GM21515 (cell line): ENCODE data around the gene SKAP1.
"Not testable (repeated sequence)": the region's sequence is repeated elsewhere in the genome, so short reads cannot be mapped to it uniquely, and the experiment has no call there.

ENCODE experiments used
- ATAC-seq: cut with Tn5 transposase; IDR thresholded peaks from one replicate; pipeline ENCODE4 v1.9.1; 2021; ENCODE audit not compliant: unreplicated experiment

SKAP1 gene

DNA sequence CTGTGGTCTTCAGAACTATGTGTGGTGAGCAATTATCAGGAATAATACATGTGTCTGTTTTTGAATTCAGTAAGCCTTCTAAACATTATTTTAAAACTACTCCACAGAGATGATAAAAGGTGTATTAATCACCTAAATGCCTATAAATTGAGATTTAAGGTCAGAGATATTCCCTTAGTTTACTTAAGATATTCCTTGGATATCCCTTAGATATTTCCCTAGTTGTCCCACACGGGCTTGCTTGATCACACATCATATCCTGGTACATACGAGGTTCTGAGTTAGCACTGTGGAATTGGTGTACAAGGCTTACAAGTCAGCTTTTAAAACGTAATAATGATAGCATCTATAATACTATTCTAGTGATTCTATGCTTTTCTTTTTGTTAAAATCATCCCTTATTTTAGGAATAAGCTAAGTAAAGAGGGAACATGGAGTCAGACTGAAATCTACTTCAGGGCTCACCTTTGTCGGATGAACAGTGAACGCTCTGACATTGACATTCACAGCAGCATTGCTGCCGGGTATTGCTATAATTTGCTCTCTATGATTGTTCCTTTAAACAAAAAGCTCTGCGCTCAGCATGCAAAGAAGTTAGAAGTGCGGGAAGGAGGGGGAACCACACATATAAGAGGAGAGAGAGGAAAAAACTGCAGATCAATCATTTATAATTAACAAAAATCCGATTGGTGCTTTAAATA is 136.5 kb downstream of the SKAP1 start:
- no peak for ATAC-seq

DNA sequence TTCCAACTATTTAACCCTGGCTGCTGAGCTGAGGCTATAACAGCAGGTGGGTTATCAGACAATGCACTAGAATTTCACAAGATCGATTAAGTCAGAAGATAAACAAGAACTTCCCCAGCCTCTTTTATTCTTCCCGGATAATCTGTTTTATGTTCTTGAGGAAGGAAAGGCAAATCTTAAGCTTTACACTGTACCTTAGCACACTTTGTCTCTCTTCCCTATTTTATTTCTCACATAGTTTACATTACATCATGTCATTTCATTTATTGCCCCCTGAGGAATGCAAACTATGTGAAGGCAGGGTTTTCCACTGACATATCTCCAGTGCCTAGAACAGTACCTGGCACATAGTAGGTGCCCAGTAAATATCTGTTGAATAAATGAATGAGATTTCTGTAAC is 139.6 kb downstream of the SKAP1 start:
- ATAC-seq, result no peak

DNA sequence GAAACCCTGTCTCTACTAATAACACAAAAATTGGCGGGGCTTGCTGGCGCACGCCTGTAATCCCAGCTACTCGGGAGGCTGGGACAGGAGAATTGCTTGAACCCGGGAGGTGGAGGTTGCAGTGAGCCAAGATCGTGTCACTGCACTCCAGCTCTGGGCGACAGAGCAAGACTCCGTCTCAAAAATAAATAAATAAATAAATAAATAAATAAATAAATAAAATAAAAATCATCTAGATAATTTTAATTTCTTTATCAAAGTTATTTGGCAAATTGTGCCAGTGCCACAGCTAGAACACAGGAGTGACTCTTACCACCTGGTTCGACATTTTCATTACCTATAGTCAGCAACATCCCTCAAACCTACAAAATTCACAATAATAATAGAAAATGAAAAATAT is 143.1 kb downstream of the SKAP1 start:
- ATAC-seq, result not testable (repeated sequence)

DNA sequence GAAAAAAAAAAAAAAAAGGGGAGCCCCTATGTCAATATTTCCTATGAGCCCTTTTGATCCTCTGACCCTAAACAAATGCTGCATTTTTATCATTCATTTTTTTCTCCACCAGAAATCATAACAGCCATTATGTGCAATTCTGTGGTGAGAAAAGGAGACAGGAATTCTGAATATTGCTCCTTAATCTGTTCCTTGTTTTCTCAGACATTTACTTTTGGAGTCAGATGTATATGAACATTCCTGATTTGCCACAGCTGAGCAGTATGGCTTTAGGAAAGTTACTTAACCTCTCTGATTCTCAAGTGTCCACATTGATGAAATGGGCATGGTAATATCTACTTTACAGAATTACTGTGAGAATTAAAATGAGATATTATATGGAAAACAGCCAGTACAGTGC is 144.4 kb downstream of the SKAP1 start:
- ATAC-seq, result no peak

DNA sequence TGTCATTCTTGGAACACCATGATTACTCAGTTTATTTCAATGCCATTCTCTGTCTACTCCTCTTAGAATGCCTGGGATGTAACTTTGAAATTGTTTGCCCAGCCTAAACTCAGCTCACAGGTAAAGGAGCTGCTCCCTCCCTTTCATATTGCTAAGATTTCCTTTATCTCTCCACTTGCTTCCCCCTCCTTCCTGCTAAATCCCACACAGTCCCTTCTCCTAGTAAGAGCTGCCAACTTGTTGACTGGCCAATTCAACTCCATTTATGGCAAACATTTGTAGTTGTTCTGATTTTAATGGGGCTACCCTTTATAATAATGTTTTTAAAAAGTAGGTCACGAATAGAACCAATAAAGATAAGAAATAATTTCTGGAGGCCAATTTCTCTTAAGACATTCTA is 146.1 kb downstream of the SKAP1 start:
- ATAC-seq, result no peak

DNA sequence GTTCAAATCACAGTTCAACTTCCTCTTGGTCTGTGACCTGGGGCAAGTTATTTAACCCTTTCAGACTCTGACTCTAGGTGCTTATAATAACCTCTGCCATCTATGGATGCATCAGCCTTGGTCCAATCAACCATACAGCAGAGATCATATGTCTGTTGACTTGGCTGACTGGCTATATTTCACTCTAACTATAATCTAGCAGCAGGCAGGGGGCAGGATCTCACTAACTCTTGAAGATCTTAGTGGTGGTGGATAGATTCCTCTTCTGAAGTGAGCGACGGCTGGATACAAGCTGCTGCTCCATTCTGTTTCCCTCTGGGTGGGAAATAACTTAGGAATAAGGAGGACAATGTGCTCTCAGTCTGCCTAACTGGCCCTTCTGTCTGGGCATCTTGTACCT is 146.6 kb downstream of the SKAP1 start:
- no peak for ATAC-seq

DNA sequence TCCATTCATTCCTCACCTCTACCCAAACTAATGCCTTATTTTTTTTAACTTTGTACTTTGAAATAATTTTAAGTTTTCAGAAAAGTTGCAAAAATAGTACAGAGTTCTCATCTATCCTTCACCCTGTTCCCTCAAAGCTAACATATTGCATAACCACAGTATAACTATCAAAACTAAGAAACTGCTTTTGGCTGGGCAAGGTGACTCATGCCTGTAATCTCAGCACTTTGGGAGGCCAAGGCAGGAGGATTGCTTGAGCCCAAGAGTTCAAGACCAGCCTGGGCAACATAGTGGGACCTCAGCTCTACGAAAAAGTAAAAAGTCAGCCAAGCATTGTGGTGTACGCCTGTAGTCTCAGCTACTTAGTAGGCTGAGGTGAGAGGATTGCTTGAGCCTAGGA is 147.7 kb downstream of the SKAP1 start:
- no peak for ATAC-seq

DNA sequence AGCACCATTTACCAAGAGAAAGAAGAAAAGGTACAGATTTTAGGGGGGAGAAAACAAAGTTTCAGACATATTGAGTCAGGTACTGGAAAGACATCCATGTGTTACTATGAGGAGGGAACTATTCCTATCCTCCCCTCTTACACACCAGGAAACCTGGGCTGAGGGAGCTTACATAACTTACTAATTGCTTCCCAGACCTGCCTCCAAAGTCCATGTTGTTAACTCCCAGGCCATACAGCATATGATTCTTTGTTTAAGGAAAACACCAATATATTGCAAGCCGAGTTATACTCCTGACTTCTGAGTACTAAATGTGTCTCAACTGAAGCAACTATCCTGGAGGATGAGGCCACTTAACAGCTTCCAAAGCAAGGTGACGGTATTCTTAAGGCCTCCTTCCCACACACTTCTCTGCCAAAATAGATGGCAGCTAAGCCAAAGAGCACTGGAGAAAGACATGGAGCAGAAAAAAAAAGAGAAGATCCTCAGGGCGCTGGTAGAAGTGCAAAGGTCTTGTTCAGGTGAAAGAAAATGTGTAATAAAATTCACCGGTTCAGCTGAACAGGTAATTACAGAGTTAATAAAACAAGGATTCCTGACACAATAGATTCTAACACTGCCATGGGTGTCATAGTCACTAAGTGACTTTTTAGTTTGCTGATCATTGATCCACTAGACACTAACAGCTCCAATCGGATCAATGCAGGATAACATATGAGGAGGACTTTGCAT is 151.1 kb downstream of the SKAP1 start:
- no peak for ATAC-seq

DNA sequence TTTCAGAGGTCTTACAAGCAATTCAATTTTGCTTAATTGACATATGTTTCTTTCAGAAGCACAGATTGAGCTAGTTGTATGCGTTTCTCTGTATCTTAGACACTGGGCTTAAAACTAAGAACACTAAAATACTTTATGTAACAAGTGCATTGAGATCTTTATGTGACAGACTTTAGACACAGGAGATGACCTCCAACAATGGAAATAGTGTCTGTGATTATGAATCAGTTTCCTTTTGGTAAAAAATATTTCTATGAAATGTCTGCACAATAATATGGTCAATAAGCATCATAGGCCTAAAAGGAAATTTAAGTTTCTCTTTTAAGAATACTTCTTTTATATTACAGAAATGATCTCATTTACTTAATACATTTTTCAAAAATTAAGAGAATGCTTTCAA is 153.2 kb downstream of the SKAP1 start:
- ATAC-seq, result no peak

DNA sequence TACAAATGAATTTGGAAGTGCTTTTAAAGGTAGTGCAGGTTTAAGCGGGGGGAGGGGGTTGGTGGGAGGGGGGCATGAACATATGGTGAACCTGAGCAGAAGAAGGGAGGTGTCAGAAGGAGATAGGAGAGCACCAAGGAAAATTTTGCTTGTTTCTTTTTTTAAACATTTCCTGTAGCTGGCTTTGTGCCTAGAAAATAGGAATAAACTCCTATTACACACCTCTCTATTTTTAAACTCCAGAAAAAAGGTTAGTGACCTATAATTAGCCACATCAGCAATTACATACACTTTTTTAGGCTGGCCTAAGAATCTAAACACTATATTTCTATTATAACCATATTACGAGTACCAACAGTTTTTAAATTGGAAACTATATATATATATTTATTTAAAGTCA is 159.1 kb downstream of the SKAP1 start:
- no peak for ATAC-seq

DNA sequence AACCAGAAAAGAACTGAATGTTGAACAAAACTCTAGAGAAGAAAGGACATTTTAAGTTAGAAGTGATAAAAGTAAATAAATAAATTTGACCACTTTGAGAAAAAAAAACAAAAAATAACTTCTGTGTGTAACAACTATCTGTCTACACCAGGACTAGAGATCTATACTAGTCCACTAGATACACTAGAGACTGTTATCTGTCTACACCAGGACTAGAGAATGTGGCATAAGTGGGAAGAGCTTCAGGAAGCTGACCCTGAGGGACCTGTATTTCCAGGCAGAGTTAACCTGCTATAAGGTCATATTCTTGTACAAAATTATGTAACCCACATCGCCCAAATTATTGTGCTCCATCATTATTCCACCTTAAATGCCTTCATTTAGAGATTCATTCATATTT is 160.8 kb downstream of the SKAP1 start:
- no peak for ATAC-seq

DNA sequence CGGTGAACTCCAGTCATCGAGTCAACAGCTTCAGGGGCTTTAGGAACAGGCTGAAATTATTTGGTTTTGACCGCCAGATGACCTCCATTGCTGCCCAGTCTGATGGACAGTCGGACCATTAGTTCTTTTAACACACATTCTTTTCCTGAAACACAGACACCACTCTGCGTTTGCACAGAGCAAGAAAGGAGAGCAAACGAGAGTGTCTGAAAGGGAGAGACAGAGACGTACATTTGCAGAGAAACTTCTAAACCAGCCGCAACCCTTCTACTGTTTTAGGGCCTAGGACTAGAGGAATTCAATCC is 166.3 kb downstream of the SKAP1 start:
- no peak for ATAC-seq

DNA sequence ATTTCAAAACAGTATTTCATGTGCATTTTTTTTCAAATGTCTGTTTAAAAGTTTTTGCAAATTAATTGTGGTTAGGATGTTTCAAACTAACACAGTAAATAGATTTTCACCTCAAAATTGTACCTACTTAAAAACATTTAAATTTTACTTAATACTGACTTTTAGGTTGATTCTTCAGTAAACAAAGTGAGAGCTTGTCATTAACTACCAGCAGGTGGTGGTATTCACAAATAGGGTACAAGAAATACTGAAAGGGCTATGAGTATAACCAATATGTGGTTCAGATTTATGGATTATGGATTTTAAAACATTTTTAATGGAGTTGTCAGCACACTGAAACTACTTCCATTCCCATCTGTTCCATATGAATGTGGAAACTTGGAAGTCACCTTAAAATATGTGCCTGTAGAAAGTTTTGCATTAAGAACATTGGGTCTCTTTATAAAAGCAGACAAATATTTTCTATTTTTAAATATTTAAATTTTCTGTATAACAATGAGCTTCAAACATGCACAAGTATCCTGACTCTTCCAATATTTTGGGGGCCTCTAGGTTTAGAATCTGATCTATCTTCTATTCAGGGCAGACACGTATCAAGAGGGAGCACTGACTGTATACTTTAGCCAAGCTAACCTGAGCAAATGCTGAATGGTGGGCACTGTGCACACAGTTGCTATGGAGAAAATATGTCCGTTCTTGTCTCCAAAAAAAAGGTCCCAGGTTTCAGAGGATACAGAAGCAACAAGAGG is 166.9 kb downstream of the SKAP1 start:
- no peak for ATAC-seq

DNA sequence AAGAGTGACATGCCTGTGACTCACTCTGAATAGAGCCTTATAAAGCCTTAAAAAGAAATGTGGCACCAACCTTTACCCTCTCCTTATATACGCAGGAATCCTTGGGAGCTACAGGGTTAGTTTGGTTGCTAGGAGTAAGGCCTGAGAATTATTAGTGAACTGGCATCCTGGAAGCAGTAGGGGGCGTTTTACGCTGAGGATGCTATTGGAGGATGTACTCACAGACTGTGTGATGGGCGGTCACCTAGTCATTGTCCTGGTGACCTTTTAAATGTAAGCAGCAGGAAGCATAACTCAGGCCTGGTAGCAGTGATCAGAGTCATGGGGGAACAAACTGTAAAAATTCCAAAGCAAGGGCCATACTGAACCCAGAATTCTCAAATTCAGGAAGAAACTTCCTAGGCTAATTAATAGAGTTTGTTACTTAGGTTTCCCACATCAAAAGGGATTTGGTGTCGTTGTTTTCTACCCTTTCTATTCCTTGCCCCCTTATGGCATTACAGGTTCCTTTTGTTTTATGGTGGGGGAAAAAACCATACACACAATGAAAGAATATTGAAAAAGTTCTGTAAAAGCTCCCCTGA is 168.6 kb downstream of the SKAP1 start:
- ATAC-seq, result no peak

DNA sequence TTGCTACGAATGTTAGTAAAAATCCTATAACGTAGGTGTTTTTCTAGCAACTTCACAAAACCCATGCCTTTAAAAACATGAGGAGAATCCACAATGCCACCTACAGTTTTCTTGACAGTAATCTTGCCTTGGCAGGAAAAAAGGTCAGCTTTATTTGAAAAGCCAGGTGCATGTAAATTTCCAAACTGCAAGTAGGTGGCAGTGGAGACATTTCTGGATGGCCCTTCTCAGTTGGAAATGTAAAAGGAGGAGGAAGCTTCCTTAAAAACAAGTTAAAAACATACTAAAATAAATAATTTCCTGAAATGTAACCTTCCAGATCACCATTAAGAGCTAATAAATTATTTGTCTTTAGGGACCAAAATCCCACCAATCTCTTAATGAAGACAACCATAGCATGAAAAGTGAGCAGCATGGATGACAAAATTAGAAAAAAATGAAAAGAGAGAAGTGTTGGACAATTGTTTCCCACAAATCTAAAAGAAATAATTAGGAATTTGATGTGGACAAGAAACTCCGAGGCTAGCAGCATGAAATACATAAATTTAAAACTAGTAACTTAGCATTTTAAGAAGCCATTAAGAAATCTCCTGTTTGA is 170.2 kb downstream of the SKAP1 start:
- ATAC-seq, result no peak

DNA sequence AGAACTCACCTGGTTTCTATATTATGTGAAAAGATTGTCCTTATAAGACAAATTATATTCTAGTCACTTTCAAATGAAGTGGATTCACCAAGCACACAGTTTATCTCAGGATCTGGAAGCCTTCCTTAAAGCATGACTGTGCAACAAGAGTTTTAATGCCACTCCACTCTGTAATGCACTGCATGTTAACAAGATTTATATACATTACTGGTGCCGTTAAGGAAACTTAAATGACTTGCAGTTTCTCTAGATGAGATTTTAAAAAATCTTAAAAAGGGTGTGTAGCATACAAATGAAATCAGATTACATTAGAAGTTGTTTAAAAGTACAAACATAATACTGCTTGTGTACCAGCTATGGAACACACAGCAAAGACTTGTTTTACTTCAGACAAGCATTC is 171.7 kb downstream of the SKAP1 start:
- no peak for ATAC-seq

DNA sequence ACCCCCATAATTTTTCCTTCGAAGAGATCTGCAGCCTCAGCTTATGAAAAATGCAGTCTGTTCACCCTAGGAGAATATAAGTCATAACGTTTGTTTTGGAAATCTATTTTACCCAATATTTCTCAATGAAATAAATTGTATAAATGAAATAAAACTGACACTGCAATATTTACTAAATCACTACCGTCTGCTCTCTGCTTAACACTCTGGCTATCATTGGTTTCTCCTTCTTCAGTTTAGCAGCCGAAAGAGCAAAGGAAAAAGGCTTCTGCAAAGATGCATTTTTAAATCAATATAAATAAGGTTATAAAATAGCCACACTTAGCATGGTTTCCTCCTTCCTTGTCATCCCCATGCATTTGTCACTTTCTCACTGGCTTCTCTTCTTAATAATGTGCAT is 174.3 kb downstream of the SKAP1 start:
- ATAC-seq, result no peak

DNA sequence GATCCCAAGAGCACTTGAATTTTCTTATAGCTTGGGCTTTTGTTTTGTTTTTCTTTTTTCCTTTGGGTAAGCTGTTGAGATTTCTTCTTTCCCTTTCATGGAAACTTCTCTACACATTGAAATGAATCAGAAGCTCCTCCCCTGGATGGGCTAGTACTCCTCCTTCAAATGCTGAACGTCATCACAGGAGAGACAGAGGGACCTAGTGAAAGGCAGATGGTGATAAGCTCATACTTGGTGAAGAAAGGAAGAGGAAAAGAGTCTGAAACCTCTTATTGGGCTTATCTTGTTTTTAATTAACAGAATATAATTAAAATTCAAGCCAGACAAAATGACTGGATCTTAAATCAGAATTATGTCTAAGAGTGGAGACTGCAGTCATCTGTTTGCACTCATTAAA is 175.1 kb downstream of the SKAP1 start:
- no peak for ATAC-seq

DNA sequence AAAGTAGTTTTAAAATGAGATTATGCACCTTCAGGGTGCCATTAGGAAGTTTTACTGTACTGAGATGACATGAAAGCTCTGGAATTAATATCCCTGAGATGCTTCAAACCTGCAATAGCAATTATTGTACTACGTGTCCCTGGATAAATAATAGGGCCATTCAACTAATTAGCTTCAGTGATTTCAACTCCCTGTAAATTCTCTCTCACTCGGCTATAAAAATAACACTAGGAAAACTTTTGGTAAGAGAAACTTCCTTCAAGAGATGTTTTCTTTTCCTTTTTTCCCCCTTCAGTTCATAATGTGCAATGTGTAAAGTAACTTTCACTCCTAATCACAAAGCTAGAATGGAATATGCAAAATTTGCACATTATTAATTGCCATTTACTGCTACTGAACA is 176.0 kb downstream of the SKAP1 start:
- ATAC-seq, result no peak

DNA sequence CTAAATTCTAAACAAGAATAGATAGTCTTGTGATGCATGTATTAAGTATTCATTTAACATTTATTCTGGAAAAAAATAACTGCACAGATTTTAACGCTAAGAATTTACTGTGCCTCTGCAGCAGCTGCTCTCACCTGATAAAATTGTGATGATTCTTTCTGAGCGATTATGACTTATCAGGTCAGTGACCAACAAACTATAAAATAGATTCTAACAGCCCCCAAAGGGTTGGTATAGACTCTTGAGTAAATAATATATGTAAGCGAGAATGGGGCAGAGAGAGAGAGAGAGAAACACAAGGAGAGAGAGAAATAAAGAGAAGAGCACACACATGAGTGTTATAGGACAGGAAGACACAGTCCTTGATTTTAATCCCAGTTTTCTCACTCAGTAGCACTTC is 178.1 kb downstream of the SKAP1 start:
- no peak for ATAC-seq

DNA sequence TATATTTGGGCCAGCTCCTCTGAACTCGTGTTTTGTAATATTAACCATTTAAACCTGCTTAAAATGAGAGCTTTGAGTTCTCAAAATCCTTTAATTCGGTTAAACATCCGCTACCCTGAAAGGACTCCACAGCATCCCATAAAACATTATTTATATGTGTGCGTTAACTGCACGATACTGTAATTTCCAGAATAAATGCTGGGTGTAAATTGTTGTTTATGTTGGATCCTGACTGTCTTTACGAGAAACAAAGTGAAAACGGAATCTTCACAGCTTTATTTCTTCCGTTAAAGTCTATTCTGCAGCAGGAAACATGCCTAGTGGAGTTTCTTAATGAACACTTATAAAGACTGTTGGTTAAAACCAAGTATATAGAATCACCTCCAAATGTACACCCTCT is 179.1 kb downstream of the SKAP1 start:
- no peak for ATAC-seq

DNA sequence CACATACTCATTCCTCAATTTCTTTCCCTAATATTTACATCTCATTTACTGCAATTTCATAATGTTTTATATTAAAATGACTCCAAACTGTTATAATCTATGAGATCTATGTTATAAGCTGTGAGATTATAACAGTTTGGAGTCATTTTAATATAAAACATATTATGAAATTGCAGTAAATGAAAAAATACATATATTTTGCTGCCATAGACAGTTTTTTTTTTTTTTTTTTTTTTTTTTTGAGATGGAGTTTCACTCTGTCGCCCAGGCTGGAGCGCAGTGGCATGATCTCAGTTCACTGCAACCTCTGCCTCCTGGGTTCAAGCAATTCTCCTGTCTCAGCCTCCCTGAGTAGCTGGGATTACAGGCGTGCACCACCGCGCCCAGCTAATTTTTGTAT is 180.0 kb downstream of the SKAP1 start:
- ATAC-seq, result not testable (repeated sequence)
